Measurements from ENCODE around the gene RBM19.

Gene RBM19

GRCh38 chr12:113802966-113803758, 163.0 kb downstream of the RBM19 start:
- no peak overlapping the region for H3K4me3 ChIP-seq (ENCODE audit: low read length)
- no peaks in the 10 kb centered on the region for H3K4me1 ChIP-seq (ENCODE audit: control insufficient read depth, low read length)
- H3K36me3 ChIP-seq (ENCODE audit: control insufficient read depth, low read length): no peaks in the 10 kb centered on the region
- no peak for TF ChIP-seq CTCF (IDR thresholded peaks at IDR 0.05; ENCODE audit: low read depth, low read length, poor library complexity, severe bottlenecking)
- no peak for TF ChIP-seq EZH2phosphoT487 (IDR thresholded peaks at IDR 0.05; ENCODE audit: borderline replicate concordance, low read length)
- no peaks in the 10 kb centered on the region for H3K27me3 ChIP-seq (ENCODE audit: control insufficient read depth, low read length)
- H4K20me1 ChIP-seq (ENCODE audit: control insufficient read depth, insufficient read depth, low read depth, low read length): no peaks in the 10 kb centered on the region
- H3K9me2 ChIP-seq (replicated peaks; ENCODE audit: control insufficient read depth, low read length): no peaks in the 10 kb centered on the region
- no peak overlapping the region for H3K27ac ChIP-seq (ENCODE audit: low read depth, low read length)
- no peak overlapping the region for H3K4me2 ChIP-seq (ENCODE audit: low read length)
- H3F3A ChIP-seq (ENCODE audit: control insufficient read depth, insufficient read depth): no peaks in the 10 kb centered on the region
- H3K79me2 ChIP-seq (ENCODE audit: control insufficient read depth, low read length): no peaks in the 10 kb centered on the region
- no peaks in the 10 kb centered on the region for H3K9me3 ChIP-seq (ENCODE audit: control insufficient read depth, insufficient read depth, low read length)

- Histone ChIP-seq H4K20me1 (ENCODE audit: control insufficient read depth, insufficient read depth, low read depth, low read length) (no peaks in the 10 kb centered on the region), H3K36me3 (ENCODE audit: control insufficient read depth, low read length) (no peaks in the 10 kb centered on the region), H3K27me3 (ENCODE audit: control insufficient read depth, low read length) (no peaks in the 10 kb centered on the region), H3K4me1 (ENCODE audit: control insufficient read depth, low read length) (peaks cover 4% of the 10 kb centered on the region; the same call in 1 of the 2 replicates), H3K79me2 (ENCODE audit: control insufficient read depth, low read length) (no peaks in the 10 kb centered on the region), H3K4me2 (ENCODE audit: low read length) (no peak overlapping the region), H3F3A (ENCODE audit: control insufficient read depth, insufficient read depth) (no peaks in the 10 kb centered on the region), H3K9me2 (replicated peaks; ENCODE audit: control insufficient read depth, low read length) (no peaks in the 10 kb centered on the region), H3K4me3 (ENCODE audit: low read length) (no peak overlapping the region), H3K27ac (ENCODE audit: low read depth, low read length) (no peak overlapping the region), H3K9me3 (ENCODE audit: control insufficient read depth, insufficient read depth, low read length) (no peaks in the 10 kb centered on the region)
- TF ChIP-seq CTCF (IDR thresholded peaks at IDR 0.05; ENCODE audit: low read depth, low read length, poor library complexity, severe bottlenecking): no peak
- no peak for TF ChIP-seq EZH2phosphoT487 (IDR thresholded peaks at IDR 0.05; ENCODE audit: borderline replicate concordance, low read length)
Measured at GRCh38 chr12:113802000-113802749, 163.9 kb downstream of the RBM19 start.

- Histone ChIP-seq H3K9me2 (replicated peaks; ENCODE audit: control insufficient read depth, low read length) (no peaks in the 10 kb centered on the region), H3K79me2 (ENCODE audit: control insufficient read depth, low read length) (no peaks in the 10 kb centered on the region), H3K4me1 (ENCODE audit: control insufficient read depth, low read length) (peaks cover 7% of the 10 kb centered on the region; the same call in 1 of the 2 replicates), H3K36me3 (ENCODE audit: control insufficient read depth, low read length) (no peaks in the 10 kb centered on the region), H3K4me2 (ENCODE audit: low read length) (no peak overlapping the region), H3F3A (ENCODE audit: control insufficient read depth, insufficient read depth) (no peaks in the 10 kb centered on the region), H4K20me1 (ENCODE audit: control insufficient read depth, insufficient read depth, low read depth, low read length) (no peaks in the 10 kb centered on the region), H3K27me3 (ENCODE audit: control insufficient read depth, low read length) (no peaks in the 10 kb centered on the region), H3K4me3 (ENCODE audit: low read length) (no peak overlapping the region), H3K9me3 (ENCODE audit: control insufficient read depth, insufficient read depth, low read length) (no peaks in the 10 kb centered on the region), H3K27ac (ENCODE audit: low read depth, low read length) (no peak overlapping the region)
- TF ChIP-seq EZH2phosphoT487 (IDR thresholded peaks at IDR 0.05; ENCODE audit: borderline replicate concordance, low read length): no peak
- no peak for TF ChIP-seq CTCF (IDR thresholded peaks at IDR 0.05; ENCODE audit: low read depth, low read length, poor library complexity, severe bottlenecking)
Measured at GRCh38 chr12:113800201-113800600, 165.9 kb downstream of the RBM19 start.
